H1 (cell line): ENCODE data around the gene AFF1. TPM values are rescaled to one million over a fixed set of nuclear protein-coding genes. Genes with fewer than 3 reads are reported as not detected.

Experiments
- CTCF ChIA-PET: fragments of 300-600 bp; sonication (Branson Sonifier 250); formaldehyde crosslinking; loops from one replicate; lab custom pipeline; 2021; ENCODE audit not compliant: partially characterized antibody; lab: Charles Lee
- POLR2A ChIA-PET: fragments of 300-600 bp; sonication (Branson Sonifier 250); formaldehyde crosslinking; loops from one replicate; lab custom pipeline; 2021; ENCODE audit warnings: inconsistent platforms; ENCODE audit not compliant: partially characterized antibody; lab: Charles Lee
- DNase-seq, 2 experiments: peaks; one replicate each; pipeline versions ENCODE4 v3.0.0 to v3.0.0-alpha.2; 2010 to 2022; ENCODE audit warnings: low spot score in 2 of 2, low read depth in 1 of 2, mixed read lengths in 1 of 2
- FAIRE-seq: peaks from 2 replicates; lab custom pipeline; 2011; peaks lifted over from hg19 to GRCh38; lab: Jason Lieb, UNC
- H2AFZ ChIP-seq: 2 replicates; pipeline ENCODE4 v1.8.1; 2012; ENCODE audit warnings: low read length, inconsistent platforms
- H2AK5ac ChIP-seq: 2 replicates; pipeline ENCODE4 v1.6.1; 2013; ENCODE audit warnings: low read depth, low read length
- H2BK120ac ChIP-seq: replicated peaks from 2 replicates; pipeline ENCODE3; 2013; ENCODE audit warnings: low read depth, low read length, inconsistent platforms
- H2BK12ac ChIP-seq: 2 replicates; pipeline ENCODE4 v1.6.1; 2013; ENCODE audit warnings: low read depth, low read length
- H2BK15ac ChIP-seq: 2 replicates; pipeline ENCODE4 v1.6.1; 2013; ENCODE audit warnings: low read length
- H2BK20ac ChIP-seq: 2 replicates; pipeline ENCODE4 v1.6.1; 2013; ENCODE audit warnings: low read length
- H2BK5ac ChIP-seq: 2 replicates; pipeline ENCODE4 v1.6.1; 2013; ENCODE audit warnings: low read depth, low read length
- H3K14ac ChIP-seq: 2 replicates; pipeline ENCODE4 v1.6.1; 2013; ENCODE audit warnings: inconsistent platforms; ENCODE audit not compliant: insufficient read length
- H3K18ac ChIP-seq: 2 replicates; pipeline ENCODE4 v1.6.1; 2013; ENCODE audit warnings: low read length; ENCODE audit errors: extremely low read depth
- H3K23ac ChIP-seq: 2 replicates; pipeline ENCODE4 v1.6.1; 2013; ENCODE audit warnings: inconsistent platforms; ENCODE audit not compliant: insufficient read length
- H3K23me2 ChIP-seq: 2 replicates; pipeline ENCODE4 v1.6.1; 2013; ENCODE audit warnings: low read depth, low read length
- H3K27ac ChIP-seq: 2 replicates; pipeline ENCODE4 v1.6.1; 2011; ENCODE audit warnings: low read depth, low read length, inconsistent platforms
- H3K27me3 ChIP-seq, 4 experiments: replicated peaks in 1 of 4; 1 replicate in 1 of 4; 2 replicates in 3 of 4; pipeline versions ENCODE4 v1.6.1 to v1.8.1; 2011 to 2013; ENCODE audit warnings: low read length in 3 of 4, mild to moderate bottlenecking in 3 of 4, inconsistent platforms in 2 of 4, mixed read lengths in 2 of 4, moderate library complexity in 1 of 4; ENCODE audit not compliant: control insufficient read depth in 3 of 4, insufficient read depth in 3 of 4; ENCODE audit errors: extremely low read depth in 1 of 4
- H3K36me3 ChIP-seq, 4 experiments: 2 replicates each; pipeline versions ENCODE4 v1.6.1 to v1.8.1; 2011 to 2013; ENCODE audit warnings: mild to moderate bottlenecking in 4 of 4, low read length in 3 of 4, moderate library complexity in 2 of 4, control low read depth in 1 of 4, inconsistent platforms in 1 of 4; ENCODE audit not compliant: insufficient read depth in 4 of 4, control insufficient read depth in 2 of 4
- H3K4ac ChIP-seq: replicated peaks from 2 replicates; pipeline ENCODE3; 2013; ENCODE audit warnings: low read length, low read depth, mixed read lengths, inconsistent platforms; ENCODE audit not compliant: insufficient read length
- H3K4me1 ChIP-seq, 4 experiments: replicated peaks in 1 of 4; 1 replicate in 1 of 4; 2 replicates in 3 of 4; pipeline versions ENCODE4 v1.6.1 to v1.8.1; 2011 to 2013; ENCODE audit warnings: low read length in 3 of 4, inconsistent platforms in 2 of 4, mixed read lengths in 1 of 4; ENCODE audit not compliant: insufficient read depth in 4 of 4, control insufficient read depth in 3 of 4
- H3K4me2 ChIP-seq, 2 experiments: 2 replicates each; pipeline versions ENCODE4 v1.6.1 to v1.8.1; 2011 to 2013; ENCODE audit warnings: low read depth in 2 of 2, low read length in 2 of 2, control low read depth in 1 of 2, inconsistent platforms in 1 of 2, mild to moderate bottlenecking in 1 of 2; ENCODE audit not compliant: insufficient read depth in 1 of 2
- H3K4me3 ChIP-seq, 4 experiments: fragments of 200-600, 300-600 bp in 1 of 4; sonication (generic), shearing (Covaris generic), sonication (Bioruptor Twin) in 1 of 4; 2 replicates each; pipeline versions ENCODE4 v1.5.1 to v1.8.1; 2011 to 2016; ENCODE audit warnings: low read length in 4 of 4, low read depth in 3 of 4, control low read depth in 2 of 4, inconsistent platforms in 2 of 4, mild to moderate bottlenecking in 2 of 4, mixed read lengths in 1 of 4, moderate library complexity in 1 of 4; ENCODE audit not compliant: insufficient read depth in 2 of 4; ENCODE audit errors: extremely low read depth in 1 of 4
- H3K56ac ChIP-seq: replicated peaks from 2 replicates; pipeline ENCODE3; 2013; ENCODE audit warnings: low read depth, mild to moderate bottlenecking, mixed read lengths, low read length, inconsistent platforms; ENCODE audit not compliant: insufficient read length
- H3K79me1 ChIP-seq: 2 replicates; pipeline ENCODE4 v1.6.1; 2013; ENCODE audit warnings: low read depth, low read length, control low read depth
- H3K79me2 ChIP-seq, 2 experiments: 2 replicates each; pipeline versions ENCODE4 v1.6.1 to v1.8.1; 2012 to 2013; ENCODE audit warnings: low read length in 2 of 2, mild to moderate bottlenecking in 2 of 2, inconsistent platforms in 1 of 2; ENCODE audit not compliant: insufficient read depth in 2 of 2, control insufficient read depth in 1 of 2
- H3K9ac ChIP-seq, 4 experiments: replicated peaks in 1 of 4; 1 replicate in 1 of 4; 2 replicates in 3 of 4; pipeline versions ENCODE4 v1.6.1 to v1.8.1; 2011 to 2013; ENCODE audit warnings: low read depth in 3 of 4, low read length in 3 of 4, control low read depth in 2 of 4, mild to moderate bottlenecking in 2 of 4, moderate library complexity in 2 of 4, inconsistent platforms in 1 of 4; ENCODE audit errors: extremely low read depth in 1 of 4
- H3K9me3 ChIP-seq, 2 experiments: 2 replicates each; pipeline versions ENCODE4 v1.6.1 to v1.8.1; 2012 to 2013; ENCODE audit warnings: mild to moderate bottlenecking in 2 of 2, moderate library complexity in 2 of 2, control low read depth in 1 of 2, inconsistent platforms in 1 of 2, low read depth in 1 of 2, low read length in 1 of 2, mixed read lengths in 1 of 2; ENCODE audit not compliant: insufficient read depth in 2 of 2
- H4K20me1 ChIP-seq, 2 experiments: replicated peaks in 1 of 2; 2 replicates each; pipeline versions ENCODE3 to v1.8.1; 2011 to 2013; ENCODE audit warnings: inconsistent platforms in 2 of 2, low read length in 2 of 2, mild to moderate bottlenecking in 1 of 2; ENCODE audit not compliant: insufficient read depth in 2 of 2, control insufficient read depth in 1 of 2
- H4K5ac ChIP-seq: 2 replicates; pipeline ENCODE4 v1.6.1; 2013; ENCODE audit warnings: low read length, low read depth, mixed read lengths, inconsistent platforms; ENCODE audit not compliant: insufficient read length
- H4K8ac ChIP-seq: 2 replicates; pipeline ENCODE4 v1.8.0; 2013; ENCODE audit warnings: mild to moderate bottlenecking, moderate library complexity, low read length, inconsistent platforms; ENCODE audit not compliant: insufficient read depth; ENCODE audit errors: extremely low read depth
- H4K91ac ChIP-seq: replicated peaks from 2 replicates; pipeline ENCODE3; 2013; ENCODE audit warnings: low read length, mixed read lengths, inconsistent platforms; ENCODE audit not compliant: insufficient read length
- CTCF ChIP-seq, 3 experiments: IDR thresholded peaks; 1 replicate in 2 of 3; 2 replicates in 1 of 3; pipeline versions ENCODE4 v1.5.1 to v1.6.1; 2011; ENCODE audit warnings: low read length in 3 of 3, mild to moderate bottlenecking in 3 of 3, inconsistent platforms in 2 of 3, low read depth in 1 of 3, moderate library complexity in 1 of 3; ENCODE audit not compliant: insufficient read depth in 1 of 3; ENCODE audit errors: control extremely low read depth in 1 of 3
- KDM5A ChIP-seq: fragments of 200-600 bp; IDR thresholded peaks from 2 replicates; pipeline ENCODE4 v1.7.1; 2012; ENCODE audit warnings: mild to moderate bottlenecking, low read length, inconsistent platforms, mixed read lengths
- MAX ChIP-seq: IDR thresholded peaks from 2 replicates; pipeline ENCODE4 v1.6.1; 2012; ENCODE audit warnings: inconsistent platforms
- POU5F1 ChIP-seq: IDR thresholded peaks from 2 replicates; pipeline ENCODE4 v1.6.1; 2011; ENCODE audit warnings: low read depth, mild to moderate bottlenecking, low read length, moderate library complexity
- RBBP5 ChIP-seq: IDR thresholded peaks from 2 replicates; pipeline ENCODE4 v1.7.1; 2012; ENCODE audit warnings: low read depth, mild to moderate bottlenecking, inconsistent platforms, low read length, moderate library complexity, borderline replicate concordance
- RFX5 ChIP-seq: IDR thresholded peaks from 2 replicates; pipeline ENCODE4 v1.6.1; 2011; ENCODE audit warnings: low read depth, low read length, improper control_type of control experiment, borderline replicate concordance
- RXRA ChIP-seq: IDR thresholded peaks from 2 replicates; pipeline ENCODE4 v1.6.1; 2011; ENCODE audit warnings: low read depth, mild to moderate bottlenecking, low read length, moderate library complexity; ENCODE audit not compliant: insufficient read depth
- ZNF274 ChIP-seq: IDR thresholded peaks from 2 replicates; pipeline ENCODE4 v1.7.0; 2012; ENCODE audit warnings: low read length, borderline replicate concordance; ENCODE audit errors: extremely low read depth
- WGBS, 2 experiments: shearing (Covaris generic) in 1 of 2; methylation state at CpG; one replicate each; pipeline versions ENCODE4 v1.1.6 to v1.1.7; 2013 to 2015; ENCODE audit warnings: low lambda C conversion rate in 2 of 2, mixed read lengths in 2 of 2, inconsistent platforms in 1 of 2, low coverage in 1 of 2, missing lambda C conversion rate in 1 of 2; ENCODE audit not compliant: insufficient replicate concordance in 2 of 2, insufficient coverage in 1 of 2, insufficient read length in 1 of 2; ENCODE audit errors: extremely low coverage in 1 of 2, missing lambda C conversion rate in 1 of 2; 5-methylcytosine and 5-hydroxymethylcytosine counted together
- polyA plus RNA-seq, 7 experiments: library from polyadenylated mRNA; depleted of rRNA in 3 of 7; stranded (reverse) in 5 of 7; unstranded in 2 of 7; fragments of >200 nt in 5 of 7; fragments of 200-250 nt in 2 of 7; gene quantifications; 1 replicate in 5 of 7; 2 replicates in 1 of 7; 4 replicates in 1 of 7; pipeline versions ENCODE4 v1.2.1 to v1.2.3, GENCODE V29; 2011 to 2013; ENCODE audit warnings: missing spikeins in 2 of 7, mixed read lengths in 2 of 7
- total RNA-seq: library from RNA; stranded (reverse); fragmentation: NEBNext Ultra II Directional; extraction: Animal tissue kit (Norgen Biotek cat#: 25700); gene quantifications from 2 replicates; pipeline ENCODE4 v1.2.1, GENCODE V29; 2021

Gene AFF1
- total and polyA plus RNA-seq, 2 of the 8 experiments (the other 6 are each of a cell fraction or from before 2014, with no cell fraction given), result 14.8 to 85.5 TPM

GRCh38 chr4:87074121-87074488 is 139.3 kb downstream of the AFF1 start:
- H3K36me3 ChIP-seq, result no peaks in the 10 kb centered on the region
- H3K23ac ChIP-seq, result no peak overlapping the region
- H4K5ac ChIP-seq, result no peak overlapping the region
- no peak overlapping the region for H3K4me3 ChIP-seq
- 64% methylated on average over 3 of the region's 3 CpGs; no CpG with 5 or more reads in 1 of the 2 experiments for WGBS, 2 experiments
- CTCF ChIA-PET, result interaction anchor here (1.0 to 1.9 kb wide), 2 partner anchors 19 to 114 kb away, joined by 3 to 6 read pairs; no protein-coding TSS in a partner anchor
- H2BK120ac ChIP-seq, result no peak overlapping the region
- H3K56ac ChIP-seq, result no peak overlapping the region
- H4K91ac ChIP-seq, result no peak overlapping the region
- no peaks in the 10 kb centered on the region for H3K9me3 ChIP-seq
- FAIRE-seq (no peak), DNase-seq (no peak)
- peaks cover 5 to 8% of the 10 kb centered on the region in 2 experiments for H4K20me1 ChIP-seq
- H2AK5ac ChIP-seq, result no peak overlapping the region
- peaks cover 0 to 17% (median 3%) of the 10 kb centered on the region in 4 experiments; a peak in 3 of 7 replicates for H3K4me1 ChIP-seq
- no peak overlapping the region for H3K4me2 ChIP-seq
- no peaks in the 10 kb centered on the region for H3K23me2 ChIP-seq
- no peak overlapping the region for H3K4ac ChIP-seq
- H2BK5ac ChIP-seq, result no peak overlapping the region
- no peak overlapping the region for H3K14ac ChIP-seq
- H3K79me2 ChIP-seq, result peaks cover 0 to 70% of the 10 kb centered on the region in 2 experiments; a peak in 2 of 4 replicates
- no peak overlapping the region for H4K8ac ChIP-seq
- no peak overlapping the region for H2BK20ac ChIP-seq
- H2BK15ac ChIP-seq, result no peak overlapping the region
- H3K18ac ChIP-seq, result no peak overlapping the region
- no peak overlapping the region for H2BK12ac ChIP-seq
- no peaks in the 10 kb centered on the region for H3K27me3 ChIP-seq
- H3K27ac ChIP-seq, result no peak overlapping the region
- H2AFZ ChIP-seq, result no peak overlapping the region
- POLR2A ChIA-PET, result interaction anchor here (0.6 to 0.7 kb wide), 3 partner anchors 68 to 153 kb away, joined by 3 to 6 read pairs (median 3); no protein-coding TSS in a partner anchor
- no peak overlapping the region for H3K9ac ChIP-seq
- H3K79me1 ChIP-seq, result no peaks in the 10 kb centered on the region; the same call in 1 of the 2 replicates
- TF ChIP-seq ZNF274 (no peak), MAX (no peak), KDM5A (no peak), RBBP5 (no peak), RXRA (no peak), RFX5 (no peak), CTCF (IDR thresholded peaks at IDR 0.05; ENCODE audit: control extremely low read depth in 1 of 3, insufficient read depth in 1 of 3, low read depth in 1 of 3, low read length in 3 of 3) (no peak), POU5F1 (no peak)
